ENCODE results near the gene GPR78.

DNA sequence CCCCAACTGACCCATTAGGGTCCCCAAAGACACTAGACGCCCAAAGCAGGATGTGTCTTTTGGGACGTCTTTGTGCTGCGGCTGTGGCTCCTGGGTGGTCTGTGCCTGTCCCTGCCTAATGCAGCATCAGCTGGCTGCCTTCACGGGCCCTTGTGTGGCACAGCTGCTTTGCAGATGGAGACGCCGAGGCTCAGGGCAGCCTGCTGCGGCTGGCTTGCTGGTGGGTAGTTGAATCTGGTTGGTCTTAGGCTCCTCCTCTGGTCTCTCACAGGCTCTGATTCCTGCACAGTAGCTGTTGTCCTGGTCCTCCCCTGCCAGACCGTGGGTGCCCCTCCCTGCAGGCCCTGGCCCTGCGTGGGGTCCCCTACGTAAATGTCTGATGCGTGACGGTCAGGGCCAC is 20.5 kb downstream of the GPR78 start:
- TF ChIP-seq, protein P1, sequence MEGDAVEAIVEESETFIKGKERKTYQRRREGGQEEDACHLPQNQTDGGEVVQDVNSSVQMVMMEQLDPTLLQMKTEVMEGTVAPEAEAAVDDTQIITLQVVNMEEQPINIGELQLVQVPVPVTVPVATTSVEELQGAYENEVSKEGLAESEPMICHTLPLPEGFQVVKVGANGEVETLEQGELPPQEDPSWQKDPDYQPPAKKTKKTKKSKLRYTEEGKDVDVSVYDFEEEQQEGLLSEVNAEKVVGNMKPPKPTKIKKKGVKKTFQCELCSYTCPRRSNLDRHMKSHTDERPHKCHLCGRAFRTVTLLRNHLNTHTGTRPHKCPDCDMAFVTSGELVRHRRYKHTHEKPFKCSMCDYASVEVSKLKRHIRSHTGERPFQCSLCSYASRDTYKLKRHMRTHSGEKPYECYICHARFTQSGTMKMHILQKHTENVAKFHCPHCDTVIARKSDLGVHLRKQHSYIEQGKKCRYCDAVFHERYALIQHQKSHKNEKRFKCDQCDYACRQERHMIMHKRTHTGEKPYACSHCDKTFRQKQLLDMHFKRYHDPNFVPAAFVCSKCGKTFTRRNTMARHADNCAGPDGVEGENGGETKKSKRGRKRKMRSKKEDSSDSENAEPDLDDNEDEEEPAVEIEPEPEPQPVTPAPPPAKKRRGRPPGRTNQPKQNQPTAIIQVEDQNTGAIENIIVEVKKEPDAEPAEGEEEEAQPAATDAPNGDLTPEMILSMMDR (IDR thresholded peaks at IDR 0.05): no peak
- TF ChIP-seq, protein P2, sequence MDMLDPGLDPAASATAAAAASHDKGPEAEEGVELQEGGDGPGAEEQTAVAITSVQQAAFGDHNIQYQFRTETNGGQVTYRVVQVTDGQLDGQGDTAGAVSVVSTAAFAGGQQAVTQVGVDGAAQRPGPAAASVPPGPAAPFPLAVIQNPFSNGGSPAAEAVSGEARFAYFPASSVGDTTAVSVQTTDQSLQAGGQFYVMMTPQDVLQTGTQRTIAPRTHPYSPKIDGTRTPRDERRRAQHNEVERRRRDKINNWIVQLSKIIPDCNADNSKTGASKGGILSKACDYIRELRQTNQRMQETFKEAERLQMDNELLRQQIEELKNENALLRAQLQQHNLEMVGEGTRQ (CRISPR knock-in tag; IDR thresholded peaks at IDR 0.05): no peak
- no peak for TF ChIP-seq NFE2L1 (CRISPR knock-in tag; IDR thresholded peaks at IDR 0.05)
